Urothelium cell line (cell line): ENCODE data around the gene SRGAP3.

Experiments used
- DNase-seq: peaks from one replicate; pipeline ENCODE4 v3.0.0; 2011; ENCODE audit warnings: low spot score, mixed read lengths
- FAIRE-seq: peaks from 2 replicates; lab custom pipeline; 2011; peaks lifted over from hg19 to GRCh38; lab: Jason Lieb, UNC

SRGAP3 gene

DNA sequence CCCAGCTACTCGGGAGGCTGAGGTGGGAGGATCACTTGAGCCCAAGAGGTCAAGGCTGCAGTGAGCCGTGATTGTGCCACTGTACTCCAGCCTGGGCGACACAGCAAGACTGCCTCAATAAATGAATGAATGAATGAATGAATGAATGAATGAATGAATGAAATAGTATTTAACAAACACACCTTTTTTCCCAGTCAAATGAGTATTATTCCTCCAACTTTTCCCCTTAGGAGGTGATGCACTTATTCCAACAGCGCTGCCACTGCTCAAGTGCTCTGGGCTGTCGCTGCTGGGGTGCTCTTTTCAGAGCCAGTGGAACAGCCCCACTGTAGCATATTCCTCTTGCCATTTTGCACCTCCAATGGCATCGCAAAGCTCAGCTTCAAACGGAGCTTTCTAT lies 219.4 kb downstream of the SRGAP3 start:
- FAIRE-seq, result no peak
- DNase-seq, result no peak

DNA sequence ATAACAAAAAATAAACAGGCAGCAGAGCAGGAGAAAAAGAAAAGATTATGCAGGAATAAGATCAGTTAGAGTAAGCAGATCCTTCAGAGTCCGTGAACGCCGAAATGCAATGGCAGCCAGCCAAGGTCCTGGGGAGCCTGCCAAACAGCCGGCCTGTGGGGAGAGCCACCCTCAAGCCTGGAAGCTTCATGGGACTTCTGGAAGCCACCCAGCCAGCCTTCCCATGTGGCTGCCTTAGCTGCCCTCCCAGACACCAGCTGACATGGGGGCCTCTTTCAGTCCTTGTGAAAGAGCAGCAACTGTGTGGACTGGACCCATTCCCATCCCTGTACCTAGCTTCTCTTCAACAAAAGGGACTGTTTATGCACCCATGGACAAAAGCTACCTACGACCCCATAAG lies 221.3 kb downstream of the SRGAP3 start:
- FAIRE-seq, result no peak
- peak; percentile 51 for DNase-seq

DNA sequence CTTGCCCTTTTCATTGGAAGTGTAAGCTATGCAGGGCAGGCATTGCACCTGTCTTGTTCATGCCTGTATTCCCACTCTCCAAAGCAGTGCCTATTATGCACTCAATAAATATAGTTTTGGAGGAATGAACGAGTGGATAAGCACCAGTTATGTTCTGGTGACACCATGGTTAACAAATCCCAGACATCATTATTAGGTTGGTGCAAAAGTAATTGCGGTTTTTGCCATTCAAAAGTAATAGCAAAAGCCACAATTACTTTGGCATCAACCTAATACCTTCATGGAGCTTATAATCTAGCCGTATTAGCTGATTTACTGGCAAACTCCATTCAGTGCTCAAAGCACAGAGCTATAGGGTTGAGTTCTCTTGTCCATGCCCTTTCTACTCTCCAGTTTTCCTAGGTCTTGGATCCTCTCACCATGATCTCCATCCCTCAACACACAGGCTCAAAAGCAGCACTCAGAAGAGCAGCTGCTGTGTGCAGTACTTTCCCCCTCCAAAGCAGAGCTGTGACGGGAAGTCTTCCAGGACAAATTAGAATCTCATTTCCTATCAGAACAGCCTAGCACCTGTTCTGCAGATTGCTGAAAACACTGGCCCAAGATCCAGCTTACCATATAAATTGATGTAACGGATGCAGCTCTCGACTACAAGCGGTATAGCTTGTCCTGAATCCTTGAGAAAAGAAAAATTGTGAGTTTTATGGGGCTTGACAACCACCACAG lies 223.0 kb downstream of the SRGAP3 start:
- no peak for FAIRE-seq
- no peak for DNase-seq

DNA sequence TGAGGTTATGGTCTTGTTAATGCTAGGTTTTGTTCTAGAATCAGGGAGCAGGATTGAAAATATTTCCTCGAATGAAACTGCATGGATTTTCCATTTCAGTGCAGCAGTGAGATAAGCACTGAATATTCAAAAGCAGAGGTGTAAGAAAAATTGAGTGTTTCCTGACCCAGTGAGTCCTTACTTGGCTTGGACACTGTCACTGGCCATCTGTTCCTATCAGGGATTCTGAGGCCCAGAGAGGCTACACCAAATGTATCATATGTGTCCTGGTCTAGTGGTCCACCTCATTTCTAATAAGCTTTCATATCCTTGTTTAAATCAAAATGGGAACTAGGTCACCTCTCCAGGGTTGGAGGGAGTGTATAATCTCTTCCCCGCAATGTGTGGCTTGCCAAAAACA lies 225.1 kb downstream of the SRGAP3 start:
- DNase-seq (no peak), FAIRE-seq (no peak)

DNA sequence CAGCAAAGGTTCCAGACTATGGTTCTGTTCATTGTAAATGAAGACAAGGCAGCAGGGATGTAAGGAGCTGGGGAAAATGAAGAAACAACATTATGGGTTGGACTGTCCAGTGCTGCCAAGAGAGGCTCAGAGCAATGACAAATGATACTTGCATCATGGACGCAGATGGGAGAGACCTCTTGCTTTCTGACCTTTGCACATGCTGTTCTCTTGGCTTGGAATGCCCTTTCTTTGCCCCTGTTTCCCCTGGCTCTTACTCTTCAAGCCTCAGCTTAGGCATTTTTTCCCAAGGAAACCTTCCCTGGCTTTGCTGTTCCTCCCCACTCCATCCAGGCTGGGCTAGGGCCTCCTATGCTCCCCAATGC lies 226.2 kb downstream of the SRGAP3 start:
- no peak for DNase-seq
- no peak for FAIRE-seq

DNA sequence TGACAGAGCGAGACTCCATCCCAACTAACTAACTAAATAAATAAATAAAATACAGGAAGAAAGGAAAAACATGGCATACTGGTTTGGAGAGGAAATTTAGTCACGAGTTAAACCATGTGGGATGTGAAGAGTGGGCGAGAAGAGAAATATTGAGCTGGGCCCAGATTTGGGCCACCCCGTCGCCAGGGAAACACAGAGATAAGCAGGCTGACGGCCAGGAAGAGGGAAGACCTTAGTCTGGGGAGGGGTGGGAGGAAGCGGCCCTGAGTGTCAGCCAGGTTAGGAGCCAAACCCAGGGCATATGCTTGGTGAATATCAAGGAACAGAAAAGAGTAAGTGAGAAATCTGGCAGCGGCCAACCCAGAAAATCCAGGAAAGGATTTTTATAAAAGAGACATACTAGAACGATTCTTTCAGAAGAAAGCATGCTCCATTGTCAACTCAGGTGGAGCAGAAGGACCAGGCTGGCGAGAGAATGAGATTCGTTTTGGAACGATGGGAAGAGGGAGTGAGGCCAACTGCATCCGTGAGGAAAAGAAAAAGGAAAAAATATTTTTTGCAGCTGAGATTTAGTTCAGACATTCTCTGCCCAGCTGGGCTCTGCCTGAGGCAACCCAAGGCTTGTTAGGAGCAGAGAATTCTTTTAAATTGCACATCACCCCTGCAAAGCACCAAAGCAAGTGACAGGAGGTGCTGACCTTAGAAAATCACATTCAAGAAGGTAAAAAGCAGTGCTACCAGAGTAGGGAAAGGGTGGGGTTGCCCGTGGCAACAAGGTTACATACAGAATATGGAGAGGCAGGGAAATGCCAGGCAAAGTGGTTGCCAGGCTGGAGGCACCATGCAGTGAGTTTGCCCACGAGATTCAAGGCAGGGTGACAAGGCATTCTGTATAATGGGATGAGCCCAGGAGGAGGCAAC lies 226.9 kb downstream of the SRGAP3 start:
- FAIRE-seq (no peak), DNase-seq (no peak)

DNA sequence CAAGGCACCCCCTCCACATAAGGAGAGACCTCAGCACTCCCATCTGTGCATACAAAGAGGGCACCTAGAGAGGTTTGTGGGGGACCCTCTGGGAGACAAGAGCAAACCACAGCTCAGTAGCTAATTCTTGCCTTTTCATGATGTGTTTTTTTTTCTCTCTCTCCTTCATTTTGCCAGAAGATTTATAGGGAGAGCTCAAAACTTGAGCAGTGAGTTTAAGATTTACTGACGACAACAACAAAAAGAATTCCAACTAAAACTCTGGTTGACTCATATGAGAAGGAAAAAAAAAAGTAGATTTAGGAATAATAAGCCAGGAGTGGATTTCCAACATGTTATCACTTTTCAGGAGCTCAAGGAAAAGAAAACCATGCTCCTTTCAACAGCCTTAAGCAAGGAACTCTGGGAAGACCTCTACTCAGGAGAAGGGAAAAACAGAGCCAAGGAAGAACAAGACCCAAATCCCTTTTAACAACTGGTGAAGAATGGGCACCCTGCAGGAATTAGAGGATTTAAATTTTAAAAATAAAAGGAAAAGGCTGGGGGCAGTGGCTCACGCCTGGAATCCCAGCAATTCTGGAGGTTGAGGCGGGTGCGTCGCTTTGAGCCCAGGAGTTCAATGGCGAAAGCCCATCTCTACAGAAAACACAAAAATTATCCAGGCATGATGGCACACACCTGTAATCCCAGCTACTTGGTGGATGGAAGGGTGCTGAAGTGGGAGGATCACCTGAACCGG lies 228.0 kb downstream of the SRGAP3 start:
- no peak for FAIRE-seq
- DNase-seq, result no peak

DNA sequence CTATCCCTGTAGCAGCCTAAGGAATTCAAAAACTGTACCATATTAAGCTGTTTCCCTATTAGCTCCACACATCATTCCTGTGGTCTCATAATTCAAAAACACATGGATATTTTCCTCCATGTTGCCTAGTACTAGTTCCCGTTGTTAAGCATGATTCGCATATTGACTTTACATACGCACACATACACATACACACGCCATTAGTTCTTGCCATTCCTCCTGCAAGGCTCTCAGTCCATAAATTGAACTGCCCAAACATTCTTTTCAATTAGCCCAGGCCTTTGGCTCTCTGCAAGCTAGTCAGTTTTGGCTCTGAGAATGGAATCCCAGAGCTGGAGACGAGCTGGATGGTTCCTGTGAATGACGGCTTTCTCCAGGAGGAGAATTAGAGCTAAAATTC lies 229.0 kb downstream of the SRGAP3 start:
- FAIRE-seq, result no peak
- DNase-seq, result no peak

DNA sequence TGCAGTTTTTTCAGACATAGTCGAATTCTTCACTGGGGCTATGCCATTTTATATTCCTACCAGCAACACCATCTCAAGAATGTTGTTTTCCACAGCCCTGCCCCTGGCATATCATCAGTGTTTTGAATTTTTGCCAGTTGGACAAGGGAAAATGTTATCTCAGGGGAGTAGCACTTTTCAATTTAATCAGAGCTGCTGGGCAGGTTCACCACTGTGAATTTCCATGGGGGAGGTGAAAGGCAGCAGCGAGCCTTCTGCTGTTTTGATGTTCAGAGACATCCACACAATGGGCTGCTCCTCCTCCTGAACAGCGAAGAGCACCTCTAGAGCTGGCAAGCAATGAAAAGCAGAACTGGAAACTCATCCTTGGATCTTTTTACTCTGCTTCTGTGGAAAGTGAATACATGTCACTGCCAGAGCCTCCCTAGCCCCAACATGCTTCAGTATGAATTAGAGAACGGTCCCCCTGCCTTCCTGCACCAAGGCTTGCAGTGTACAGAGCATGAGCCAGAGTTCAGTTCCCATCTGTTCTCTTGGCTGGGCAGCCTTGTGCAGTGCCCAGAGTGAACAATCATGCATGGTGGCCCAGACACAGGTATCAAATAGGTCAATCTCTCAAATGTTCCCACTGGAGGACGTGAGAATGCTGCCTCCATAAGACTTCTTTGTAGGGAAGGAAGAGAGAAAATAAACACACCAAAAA lies 230.0 kb downstream of the SRGAP3 start:
- FAIRE-seq (no peak), DNase-seq (no peak)

DNA sequence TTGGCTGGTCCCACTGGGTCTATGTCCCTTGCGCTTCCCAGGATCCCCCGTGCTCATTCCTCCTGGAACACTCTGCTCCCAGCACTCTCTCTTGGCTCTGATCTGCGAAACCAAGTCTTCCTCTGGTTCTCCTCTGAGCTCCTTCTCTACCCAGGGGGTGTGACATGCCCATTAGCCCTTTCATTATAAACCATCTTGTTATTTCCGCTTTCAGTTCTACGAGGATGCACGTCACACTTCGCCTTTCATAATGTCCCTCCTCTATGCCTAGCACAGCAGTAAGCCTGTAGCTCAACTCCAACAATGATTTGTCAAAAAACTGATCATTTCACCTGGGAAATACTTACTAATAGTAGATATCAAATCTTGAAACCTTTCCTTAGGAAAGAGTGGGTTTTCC lies 234.2 kb downstream of the SRGAP3 start:
- DNase-seq (no peak), FAIRE-seq (no peak)

DNA sequence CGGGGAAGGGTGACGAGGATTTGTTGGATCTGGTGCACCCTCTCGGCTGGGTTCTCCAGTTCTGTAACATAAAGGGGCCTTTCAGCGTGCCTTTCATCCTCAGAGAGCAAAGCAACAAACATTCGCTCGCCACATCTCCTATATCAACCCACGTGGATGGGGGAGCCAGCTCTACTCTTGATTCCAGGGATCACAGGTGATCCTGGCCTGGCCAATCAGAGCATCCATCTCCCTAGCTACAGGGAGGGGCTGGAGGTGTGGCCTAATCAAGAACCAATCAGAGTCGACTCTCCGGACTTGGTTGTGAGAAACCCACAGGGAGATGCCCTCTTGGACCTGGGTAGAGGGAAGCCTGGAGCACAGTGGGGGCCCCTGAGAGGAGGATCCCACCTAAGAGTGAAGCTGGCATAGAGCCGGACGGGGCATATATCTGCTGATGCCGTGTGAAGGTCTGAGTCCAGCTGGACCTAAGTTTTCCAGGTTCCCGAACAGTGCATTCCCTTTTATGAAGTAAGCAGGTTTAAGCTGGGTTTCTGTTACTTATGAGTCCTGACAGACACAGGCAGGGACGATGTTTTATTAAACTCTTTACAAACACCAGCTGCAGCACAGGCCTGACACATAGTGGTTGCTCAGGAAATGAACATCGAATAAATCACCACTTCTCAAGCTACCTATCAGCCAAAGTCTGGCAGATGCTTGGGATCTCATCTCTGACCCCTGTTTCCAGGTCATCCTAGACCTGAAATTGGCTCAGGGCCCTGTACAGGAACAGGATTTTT lies 235.5 kb downstream of the SRGAP3 start:
- no peak for DNase-seq
- FAIRE-seq, result no peak

DNA sequence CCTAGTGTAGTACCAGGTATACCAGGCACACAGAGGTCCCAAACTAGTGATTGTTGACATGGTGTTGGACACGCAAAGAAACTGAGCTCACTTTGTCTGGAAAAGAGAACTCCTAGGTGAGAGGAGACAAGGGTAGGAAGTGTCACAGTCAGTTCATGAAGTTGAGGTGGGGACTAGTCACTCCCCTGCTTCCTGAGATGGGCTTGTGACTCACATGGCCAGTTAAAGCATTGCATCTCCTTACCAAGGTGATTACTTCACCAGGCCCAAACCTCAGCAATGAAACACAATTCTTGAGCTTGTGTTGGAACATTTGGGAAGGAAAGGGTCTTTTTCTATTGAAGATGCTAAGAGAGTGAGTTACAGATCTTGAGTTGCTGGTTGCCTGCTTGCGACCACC lies 236.9 kb downstream of the SRGAP3 start:
- no peak for FAIRE-seq

DNA sequence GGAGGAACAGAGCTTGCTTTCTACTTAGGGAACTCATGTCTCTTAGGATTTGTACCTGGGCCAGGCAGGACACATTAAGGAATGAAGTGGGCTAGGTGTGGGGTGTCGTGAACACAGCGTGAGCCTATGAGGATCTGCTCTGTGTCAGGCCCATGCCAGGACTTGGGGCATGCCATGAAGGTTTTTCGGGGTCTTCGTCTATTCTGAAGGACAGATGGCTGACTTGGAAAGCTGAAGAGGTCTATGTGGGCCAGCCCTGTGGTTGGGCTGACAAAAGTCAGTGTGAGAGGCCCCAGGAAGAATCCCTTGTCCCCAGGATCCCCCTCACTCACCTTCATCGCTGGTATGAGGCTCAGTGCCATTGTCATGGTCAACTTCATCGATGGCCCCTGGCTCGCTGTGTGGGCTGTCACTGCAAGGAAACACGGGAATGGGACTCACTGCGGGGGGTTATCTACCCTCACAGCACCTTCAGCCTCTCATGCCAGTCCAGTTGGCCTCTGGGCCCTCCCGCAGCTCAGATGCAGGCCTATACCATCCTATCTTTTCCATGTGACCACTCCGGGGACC lies 239.4 kb downstream of the SRGAP3 start:
- FAIRE-seq (no peak), DNase-seq (no peak)

More for the DNA sequence above, 236.9 kb downstream of the SRGAP3 start:
- no peak for DNase-seq

DNA sequence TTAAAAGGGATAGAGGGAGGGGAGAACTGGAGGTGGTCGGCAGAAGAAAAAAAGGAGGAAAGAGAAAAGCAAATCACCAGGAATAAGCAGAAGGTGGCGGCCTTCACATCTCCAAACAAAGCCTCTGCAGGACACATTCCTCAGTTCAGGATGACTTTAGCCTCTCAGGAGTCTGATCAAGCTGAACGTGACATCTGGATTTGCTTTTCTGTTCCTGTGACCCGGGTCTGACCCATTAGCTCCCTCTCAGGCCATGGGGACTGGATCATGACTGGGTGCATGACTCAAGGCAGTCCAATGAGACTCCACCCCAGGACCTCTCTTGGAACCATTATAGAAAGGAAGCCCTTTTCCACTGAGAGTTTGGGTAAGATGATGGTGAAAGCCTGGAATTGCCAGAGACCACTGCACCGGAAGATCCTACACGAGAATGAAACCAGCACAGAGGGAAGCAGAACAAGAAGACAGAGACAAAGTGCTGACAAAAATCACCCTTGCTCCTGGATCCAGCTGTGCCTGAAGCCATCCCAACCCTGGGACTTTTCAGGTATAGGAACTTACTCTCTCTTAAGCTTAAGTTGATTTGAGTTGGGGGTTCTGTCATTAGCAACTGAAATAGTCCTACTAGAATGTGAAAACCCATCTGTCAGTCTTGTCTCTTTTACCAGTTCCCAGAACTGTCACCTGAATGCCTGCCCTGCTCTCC lies 240.7 kb downstream of the SRGAP3 start:
- FAIRE-seq, result no peak
- no peak for DNase-seq

DNA sequence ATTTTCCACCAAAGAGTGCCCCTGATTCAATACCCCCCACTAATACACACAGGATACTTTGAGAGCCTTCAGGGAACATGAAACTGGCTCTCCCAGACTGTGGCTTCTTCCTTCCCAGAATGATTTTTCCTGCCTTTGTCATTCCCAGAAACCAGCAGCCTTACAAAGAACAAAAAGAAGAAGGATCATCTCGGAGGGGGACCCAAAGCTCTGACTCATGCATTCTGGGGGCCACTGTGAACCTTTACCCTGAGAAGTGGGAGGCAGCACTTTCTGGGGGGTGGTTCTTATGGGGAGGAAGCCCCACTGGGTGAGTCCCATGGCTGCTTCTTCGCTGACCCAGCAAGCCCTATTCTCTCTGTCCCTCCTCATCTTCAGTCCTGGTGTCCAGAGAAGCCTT lies 241.5 kb downstream of the SRGAP3 start:
- DNase-seq (no peak), FAIRE-seq (no peak)

DNA sequence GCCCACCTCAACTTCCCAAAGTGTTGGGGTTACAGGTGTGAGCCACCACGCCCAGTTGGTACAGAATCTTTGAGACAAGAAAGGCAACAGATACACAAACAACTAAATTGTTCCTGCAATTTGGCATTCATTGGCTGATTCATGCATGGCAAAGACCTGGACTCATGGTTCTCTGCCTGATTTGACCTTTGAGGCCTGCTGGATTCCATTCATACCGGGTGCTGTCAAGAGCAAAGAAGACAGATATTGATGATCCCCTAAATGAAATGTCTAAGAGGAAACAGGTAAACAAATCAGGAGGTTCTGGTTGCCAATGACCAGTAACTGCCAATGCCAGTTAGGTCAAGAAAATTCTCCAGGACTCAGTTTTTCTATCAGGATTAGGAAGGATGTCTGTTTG lies 242.2 kb downstream of the SRGAP3 start:
- DNase-seq, result no peak
- FAIRE-seq, result no peak

DNA sequence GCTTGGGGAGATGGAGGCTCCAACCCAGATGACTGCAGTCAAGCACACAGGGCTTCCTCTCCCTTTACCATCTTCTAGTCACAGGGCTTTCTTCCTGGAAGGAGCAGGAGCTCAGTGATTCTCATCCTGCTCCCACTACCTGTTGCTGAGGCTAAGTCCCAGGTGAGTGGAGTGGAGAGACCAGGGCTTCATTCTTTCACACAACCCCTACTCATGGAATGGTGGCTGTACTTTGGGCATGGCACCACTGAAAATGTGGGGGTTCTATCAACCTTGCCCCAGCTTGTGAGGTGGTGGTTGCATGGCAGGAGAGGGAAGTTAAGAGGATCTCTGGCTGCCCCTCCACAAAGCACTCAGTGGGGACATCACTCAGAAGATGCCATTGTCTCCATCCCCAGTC lies 249.4 kb downstream of the SRGAP3 start:
- no peak for FAIRE-seq

DNA sequence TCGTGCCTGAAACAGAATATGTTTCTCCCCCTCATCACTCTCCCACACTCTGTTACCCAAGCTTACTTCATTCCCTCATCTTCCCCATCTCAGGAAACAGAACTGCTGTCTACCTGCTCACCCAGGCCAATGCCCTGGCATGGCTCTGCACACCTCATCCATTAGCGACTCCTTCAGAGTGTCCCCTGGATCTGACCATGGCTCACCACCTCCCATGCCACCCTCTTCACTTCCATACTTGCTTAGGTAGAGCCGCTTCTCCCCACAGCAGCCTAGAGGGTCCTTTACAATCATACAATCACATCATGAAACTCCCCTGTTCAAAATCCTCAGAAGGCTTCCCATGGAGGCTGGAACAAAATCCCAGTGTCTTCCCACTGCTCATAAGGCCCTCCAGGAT lies 252.3 kb downstream of the SRGAP3 start:
- FAIRE-seq (no peak), DNase-seq (no peak)

More for the DNA sequence above, 249.4 kb downstream of the SRGAP3 start:
- DNase-seq, result no peak

DNA sequence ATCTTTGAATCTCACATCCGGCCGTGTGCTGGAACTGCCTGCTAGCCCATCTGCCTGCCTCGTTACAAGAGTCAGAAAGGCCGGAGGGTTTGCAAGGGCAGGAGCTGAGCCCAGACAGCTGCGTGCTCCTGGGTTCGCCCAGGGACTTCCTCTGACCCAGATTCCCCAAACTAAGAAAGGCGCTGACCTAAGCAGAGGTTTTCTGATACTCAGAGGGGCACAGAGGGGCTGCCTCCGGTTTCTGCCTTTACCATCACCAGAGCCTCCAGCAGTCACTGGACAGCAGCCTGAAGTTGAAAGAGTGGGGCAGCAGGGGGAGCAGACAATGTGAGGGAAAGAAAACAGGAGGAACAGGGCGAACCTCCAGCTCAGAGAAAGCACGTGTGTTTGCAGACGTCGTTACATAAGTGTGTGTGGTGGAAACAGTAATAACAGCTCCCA lies 252.7 kb downstream of the SRGAP3 start:
- DNase-seq (no peak), FAIRE-seq (no peak)
